HepG2 (cell line): Measurements from ENCODE around the gene RTN4RL2. TPM values are rescaled to one million over a fixed set of nuclear protein-coding genes. Genes with fewer than 3 reads are reported as not detected.

Experiments
- EHMT2 ChIP-seq: fragments of 200-600 bp; sonication (generic); IDR thresholded peaks from 2 replicates; pipeline ENCODE4 v1.7.0; 2017; ENCODE audit warnings: antibody characterized with exemption, low read depth, low read length, borderline replicate concordance
- ELF3 ChIP-seq: IDR thresholded peaks from 2 replicates; pipeline ENCODE4 v1.6.1; 2016; ENCODE audit warnings: missing genetic modification reagents, missing compliant biosample characterization
- ERF ChIP-seq: IDR thresholded peaks from 2 replicates; pipeline ENCODE4 v1.6.1; 2018; ENCODE audit warnings: missing biosample characterization, missing genetic modification reagents
- FOSL2 ChIP-seq: sonication (generic); formaldehyde crosslinking; IDR thresholded peaks from 2 replicates; pipeline ENCODE4 v1.4.0; 2020; ENCODE audit warnings: missing genetic modification reagents
- FOXJ3 ChIP-seq: sonication (generic); formaldehyde crosslinking; IDR thresholded peaks from 2 replicates; pipeline ENCODE4 v1.4.0; 2020; ENCODE audit warnings: missing genetic modification reagents, mild to moderate bottlenecking, borderline replicate concordance
- HDAC1 ChIP-seq: sonication (generic); formaldehyde crosslinking; IDR thresholded peaks from 2 replicates; pipeline ENCODE4 v1.5.1; 2020; ENCODE audit warnings: mild to moderate bottlenecking, missing genetic modification reagents
- HMG20A ChIP-seq: IDR thresholded peaks from 2 replicates; pipeline ENCODE4 v1.6.1; 2016; ENCODE audit warnings: borderline replicate concordance
- HNF1B ChIP-seq: sonication (generic); formaldehyde crosslinking; IDR thresholded peaks from 2 replicates; pipeline ENCODE4 v1.5.1; 2020; ENCODE audit warnings: mild to moderate bottlenecking, moderate library complexity, missing genetic modification reagents
- HNRNPL ChIP-seq: fragments of 200-400 bp; formaldehyde crosslinking; IDR thresholded peaks from 2 replicates; pipeline ENCODE4 v1.6.1; 2017; ENCODE audit warnings: mild to moderate bottlenecking, low read depth, low read length
- HOXA3 ChIP-seq: sonication (generic); formaldehyde crosslinking; IDR thresholded peaks from 2 replicates; pipeline ENCODE4 v1.5.0; 2020; ENCODE audit warnings: missing genetic modification reagents
- LBX2 ChIP-seq: sonication (generic); formaldehyde crosslinking; IDR thresholded peaks from 2 replicates; pipeline ENCODE4 v1.5.0; 2020; ENCODE audit warnings: missing genetic modification reagents, mild to moderate bottlenecking, borderline replicate concordance
- MEIS2 ChIP-seq: sonication (generic); formaldehyde crosslinking; IDR thresholded peaks from 2 replicates; pipeline ENCODE4 v1.9.0; 2021; ENCODE audit warnings: mild to moderate bottlenecking, missing genetic modification reagents
- NR3C1 ChIP-seq: sonication (generic); formaldehyde crosslinking; IDR thresholded peaks from 2 replicates; pipeline ENCODE4 v1.4.0; 2020; ENCODE audit warnings: missing genetic modification reagents
- SP5 ChIP-seq: IDR thresholded peaks from 2 replicates; pipeline ENCODE4 v1.6.1; 2016; ENCODE audit warnings: low read depth, borderline replicate concordance
- ZBTB3 ChIP-seq: sonication (generic); formaldehyde crosslinking; IDR thresholded peaks from 2 replicates; pipeline ENCODE4 v1.4.0; 2020; ENCODE audit warnings: low read depth, mild to moderate bottlenecking, moderate library complexity, missing genetic modification reagents, borderline replicate concordance
- ZFP91 ChIP-seq: sonication (generic); formaldehyde crosslinking; IDR thresholded peaks from 2 replicates; pipeline ENCODE4 v1.9.0; 2022; ENCODE audit warnings: missing genetic modification reagents, mild to moderate bottlenecking, borderline replicate concordance
- ZHX1 ChIP-seq: sonication (generic); formaldehyde crosslinking; IDR thresholded peaks from 2 replicates; pipeline ENCODE4 v1.8.1; 2022; ENCODE audit warnings: low read depth, mild to moderate bottlenecking, missing genetic modification reagents
- ZKSCAN8 ChIP-seq: IDR thresholded peaks from 2 replicates; pipeline ENCODE4 v1.6.1; 2016; ENCODE audit warnings: borderline replicate concordance, missing genetic modification reagents, missing compliant biosample characterization
- ZMAT3 ChIP-seq: sonication (generic); formaldehyde crosslinking; conservative IDR thresholded peaks from 2 replicates; pipeline ENCODE4 v1.7.0; 2021; ENCODE audit warnings: missing genetic modification reagents
- ZNF205 ChIP-seq: IDR thresholded peaks from 2 replicates; pipeline ENCODE4 v1.6.1; 2018; ENCODE audit warnings: missing biosample characterization, missing genetic modification reagents
- ZNF382 ChIP-seq: sonication (generic); formaldehyde crosslinking; IDR thresholded peaks from 2 replicates; pipeline ENCODE4 v1.5.0; 2020; ENCODE audit warnings: missing genetic modification reagents, mild to moderate bottlenecking, borderline replicate concordance
- ZNF615 ChIP-seq: sonication (generic); formaldehyde crosslinking; IDR thresholded peaks from 2 replicates; pipeline ENCODE4 v1.5.0; 2020; ENCODE audit warnings: mild to moderate bottlenecking, missing genetic modification reagents, borderline replicate concordance
- ZNF761 ChIP-seq: sonication (generic); formaldehyde crosslinking; conservative IDR thresholded peaks from 2 replicates; pipeline ENCODE4 v1.4.0; 2020; ENCODE audit warnings: mild to moderate bottlenecking, missing genetic modification reagents
- ZNF781 ChIP-seq: sonication (generic); formaldehyde crosslinking; IDR thresholded peaks from 2 replicates; pipeline ENCODE4 v1.5.1; 2020; ENCODE audit warnings: borderline replicate concordance, mild to moderate bottlenecking, missing genetic modification reagents; ENCODE audit errors: not compliant biosample characterization
- polyA plus RNA-seq, 8 experiments: library from polyadenylated mRNA; depleted of rRNA in 3 of 8; stranded (reverse) in 7 of 8; unstranded in 1 of 8; fragments of >200 nt; fragmentation: Illumina TruSeq in 4 of 8; extraction: Trizol in 4 of 8; gene quantifications; 2 replicates each; pipeline versions ENCODE4 v1.2.1 to v1.2.3, GENCODE V29; 2011 to 2016; ENCODE audit warnings: low read depth in 4 of 8, missing spikeins in 1 of 8, mixed read lengths in 1 of 8; ENCODE audit not compliant: insufficient read depth in 1 of 8
- total RNA-seq, 5 experiments: library from RNA; depleted of rRNA; stranded (reverse); fragments of >200 nt; fragmentation: Illumina TruSeq; extraction: Trizol; gene quantifications; 2 replicates each; pipeline ENCODE4 v1.2.3, GENCODE V29; 2016; ENCODE audit warnings: low read depth in 1 of 5

RTN4RL2 gene
- total and polyA plus RNA-seq, 2 of the 13 experiments (the other 11 are each of a cell fraction or from before 2014, with no cell fraction given) = 1.3 to 4.3 TPM

- peak; percentile 81 for TF ChIP-seq SP5 (CRISPR knock-in tag)
- TF ChIP-seq HOXA3 = peak; percentile 87
- peak; percentile 72; the same call in 1 of the 2 replicates for TF ChIP-seq HNRNPL
- TF ChIP-seq NR3C1 = no peak
- TF ChIP-seq ZNF615 (CRISPR knock-in tag) = peak; percentile 43; the same call in 1 of the 2 replicates
- no peak for TF ChIP-seq ZNF382
- TF ChIP-seq EHMT2 = peak; percentile 60; the same call in 1 of the 2 replicates
- TF ChIP-seq HNF1B (CRISPR knock-in tag) = peak; percentile 91
- TF ChIP-seq ZNF761 (CRISPR knock-in tag) = 0 out of 2 replicates have a peak, but pooled peaks have one; percentile 42
- TF ChIP-seq ELF3 (CRISPR knock-in tag) = peak; percentile 52; the same call in 1 of the 2 replicates
- TF ChIP-seq ERF (CRISPR knock-in tag) = peak; percentile 74; the same call in 1 of the 2 replicates
- TF ChIP-seq FOXJ3 (CRISPR knock-in tag) = peak; percentile 90; the same call in 1 of the 2 replicates
- TF ChIP-seq ZHX1 (CRISPR knock-in tag) = no peak
- TF ChIP-seq ZBTB3 = no peak
- TF ChIP-seq ZNF781 (CRISPR knock-in tag) = no peak
- TF ChIP-seq ZFP91 (CRISPR knock-in tag) = peak; percentile 57; the same call in 1 of the 2 replicates
- TF ChIP-seq LBX2 (CRISPR knock-in tag) = no peak
- peak; percentile 89; the same call in 1 of the 2 replicates for TF ChIP-seq ZMAT3 (CRISPR knock-in tag)
- TF ChIP-seq MEIS2 = 0 out of 2 replicates have a peak, but pooled peaks have one; percentile 39
- TF ChIP-seq ZKSCAN8 = no peak; the same call in 1 of the 2 replicates
- peak; percentile 74; the same call in 1 of the 2 replicates for TF ChIP-seq HMG20A (CRISPR knock-in tag)
- peak; percentile 57; the same call in 1 of the 2 replicates for TF ChIP-seq ZNF205 (CRISPR knock-in tag)
- peak; percentile 86 for TF ChIP-seq HDAC1 (CRISPR knock-in tag)
- peak; percentile 75 for TF ChIP-seq FOSL2 (CRISPR knock-in tag)
Measured at GRCh38 chr11:57453543-57454177, 6.7 kb upstream of the RTN4RL2 start (continued).
